Type B pancreatic cell (in vitro differentiated cells): ENCODE data around the gene CDYL2. TPM values are rescaled to one million over a fixed set of nuclear protein-coding genes. Genes with fewer than 3 reads are reported as not detected.
"Not testable (repeated sequence)": the region's sequence is repeated elsewhere in the genome, so short reads cannot be mapped to it uniquely, and the experiment has no call there.

Experiments used
- DNase-seq: peaks from one replicate; pipeline ENCODE4 v3.0.0; 2021; ENCODE audit warnings: mixed read lengths; ENCODE audit not compliant: unreplicated experiment; ENCODE audit errors: extremely low spot score
- H3K27ac Mint-ChIP-seq: 2 replicates; pipeline ENCODE4 v1.8.0; 2021; ENCODE audit warnings: mild to moderate bottlenecking, mixed read lengths
- H3K27me3 Mint-ChIP-seq: 2 replicates; pipeline ENCODE4 v1.8.0; 2021; ENCODE audit warnings: mixed read lengths
- H3K36me3 Mint-ChIP-seq: 2 replicates; pipeline ENCODE4 v1.8.0; 2021; ENCODE audit warnings: mixed read lengths
- H3K4me1 Mint-ChIP-seq: one replicate; pipeline ENCODE4 v1.8.0; 2021; ENCODE audit warnings: mixed read lengths; ENCODE audit not compliant: unreplicated experiment
- H3K4me3 Mint-ChIP-seq: 2 replicates; pipeline ENCODE4 v1.8.0; 2021; ENCODE audit warnings: mild to moderate bottlenecking, mixed read lengths
- H3K9me3 Mint-ChIP-seq: 2 replicates; pipeline ENCODE4 v1.8.0; 2021; ENCODE audit warnings: mixed read lengths
- total RNA-seq: library from RNA; stranded (reverse); gene quantifications from 2 replicates; pipeline ENCODE4 v1.2.1, GENCODE V29; 2021; ENCODE audit warnings: low replicate concordance
- TF ChIP-seq, protein P1 (sequence below): fragments of 200-600 bp; sonication (generic); conservative IDR thresholded peaks from 2 replicates; pipeline ENCODE4 v1.5.0; 2021; ENCODE audit warnings: antibody characterized with exemption, mild to moderate bottlenecking

The CDYL2 gene
- total RNA-seq, 1 donor from 2014 or later: 8.2 TPM

DNA sequence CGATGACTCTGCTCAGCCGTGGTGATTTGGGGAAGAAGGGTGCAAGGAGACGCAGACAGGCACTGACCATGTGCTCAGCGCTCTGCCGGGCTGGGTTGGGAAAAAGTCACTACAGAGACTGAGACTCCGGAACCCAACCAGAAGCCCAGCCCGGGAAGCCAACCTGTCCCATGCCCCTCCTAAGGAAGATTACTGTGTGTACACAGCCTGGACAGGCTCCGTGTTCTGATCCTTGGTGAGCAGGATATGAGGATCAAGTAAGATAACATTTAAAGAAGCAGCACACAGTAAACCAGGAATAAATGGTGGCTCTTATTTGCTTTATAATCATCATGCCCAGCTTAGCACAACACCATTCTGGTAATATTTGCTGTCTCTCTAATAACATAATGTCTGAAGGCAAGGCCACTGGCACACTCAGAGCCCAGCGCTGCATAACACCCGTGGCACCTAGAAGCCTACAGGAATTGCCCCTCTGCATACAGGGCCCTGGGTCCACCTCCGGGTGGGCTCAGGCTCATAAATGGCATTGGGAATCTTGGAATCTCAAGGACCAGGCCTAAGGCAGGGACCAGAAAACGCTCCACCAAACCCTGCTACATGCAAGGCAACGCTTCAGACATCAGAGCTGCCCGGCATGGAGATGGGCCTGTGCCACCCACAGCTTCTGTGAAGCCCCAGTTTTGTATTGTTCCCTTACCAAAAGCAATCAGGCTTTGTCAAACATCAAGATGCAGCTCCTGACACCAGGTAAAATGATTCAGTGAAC, 150.1 kb downstream of the CDYL2 start:
- H3K27ac Mint-ChIP-seq: no peak overlapping the region
- no peaks in the 10 kb centered on the region for H3K4me1 Mint-ChIP-seq
- H3K9me3 Mint-ChIP-seq: no peaks in the 10 kb centered on the region
- no peaks in the 10 kb centered on the region for H3K36me3 Mint-ChIP-seq
- no peak overlapping the region for H3K4me3 Mint-ChIP-seq
- DNase-seq: no peak
- TF ChIP-seq, protein P1, sequence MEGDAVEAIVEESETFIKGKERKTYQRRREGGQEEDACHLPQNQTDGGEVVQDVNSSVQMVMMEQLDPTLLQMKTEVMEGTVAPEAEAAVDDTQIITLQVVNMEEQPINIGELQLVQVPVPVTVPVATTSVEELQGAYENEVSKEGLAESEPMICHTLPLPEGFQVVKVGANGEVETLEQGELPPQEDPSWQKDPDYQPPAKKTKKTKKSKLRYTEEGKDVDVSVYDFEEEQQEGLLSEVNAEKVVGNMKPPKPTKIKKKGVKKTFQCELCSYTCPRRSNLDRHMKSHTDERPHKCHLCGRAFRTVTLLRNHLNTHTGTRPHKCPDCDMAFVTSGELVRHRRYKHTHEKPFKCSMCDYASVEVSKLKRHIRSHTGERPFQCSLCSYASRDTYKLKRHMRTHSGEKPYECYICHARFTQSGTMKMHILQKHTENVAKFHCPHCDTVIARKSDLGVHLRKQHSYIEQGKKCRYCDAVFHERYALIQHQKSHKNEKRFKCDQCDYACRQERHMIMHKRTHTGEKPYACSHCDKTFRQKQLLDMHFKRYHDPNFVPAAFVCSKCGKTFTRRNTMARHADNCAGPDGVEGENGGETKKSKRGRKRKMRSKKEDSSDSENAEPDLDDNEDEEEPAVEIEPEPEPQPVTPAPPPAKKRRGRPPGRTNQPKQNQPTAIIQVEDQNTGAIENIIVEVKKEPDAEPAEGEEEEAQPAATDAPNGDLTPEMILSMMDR: no peak
- H3K27me3 Mint-ChIP-seq: peaks cover 3% of the 10 kb centered on the region

DNA sequence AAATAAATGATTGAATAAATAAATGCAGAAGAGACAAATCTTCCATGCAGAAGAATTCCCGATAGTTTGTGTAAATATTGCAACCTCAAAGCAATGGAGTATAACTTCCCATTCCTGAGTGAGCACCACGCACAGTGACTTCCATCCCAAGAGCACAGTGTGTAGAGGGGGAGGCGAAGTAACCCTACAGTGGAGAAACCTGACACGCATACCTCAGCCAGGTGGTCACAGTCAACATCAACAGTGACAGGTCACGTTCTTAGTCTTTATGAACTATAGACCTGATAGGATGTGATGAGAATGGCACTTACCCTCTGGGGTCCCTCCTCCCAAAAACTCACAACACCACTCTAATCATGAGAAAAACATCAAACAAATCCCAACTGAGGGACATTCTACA, 152.0 kb downstream of the CDYL2 start:
- no peaks in the 10 kb centered on the region for H3K4me1 Mint-ChIP-seq
- no peak overlapping the region for H3K4me3 Mint-ChIP-seq
- H3K9me3 Mint-ChIP-seq: no peaks in the 10 kb centered on the region
- no peak overlapping the region for H3K27ac Mint-ChIP-seq
- no peak for DNase-seq
- H3K36me3 Mint-ChIP-seq: no peaks in the 10 kb centered on the region
- peaks cover 3% of the 10 kb centered on the region for H3K27me3 Mint-ChIP-seq
- TF ChIP-seq, protein P1: no peak

DNA sequence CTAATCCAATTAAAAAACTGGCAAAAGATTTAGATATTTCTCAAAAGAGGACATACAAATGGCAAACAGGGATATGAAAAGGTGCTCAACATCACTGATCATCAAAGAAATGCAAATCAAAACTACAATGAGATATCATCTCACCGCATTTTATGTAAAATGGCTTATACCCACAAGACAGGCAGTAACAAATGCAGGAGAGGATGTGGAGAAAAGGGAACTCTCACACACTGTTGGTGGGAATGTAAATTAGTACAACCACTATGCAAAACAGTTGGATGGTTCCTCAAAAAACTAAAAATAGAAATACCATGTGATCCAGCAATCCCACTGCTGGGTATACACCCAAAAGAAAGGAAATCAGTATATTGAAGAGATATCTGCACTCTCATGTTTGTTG, 154.1 kb downstream of the CDYL2 start:
- H3K27me3 Mint-ChIP-seq, H3K36me3 Mint-ChIP-seq, H3K4me3 Mint-ChIP-seq, H3K9me3 Mint-ChIP-seq, H3K27ac Mint-ChIP-seq, H3K4me1 Mint-ChIP-seq, DNase-seq: not testable (repeated sequence)

DNA sequence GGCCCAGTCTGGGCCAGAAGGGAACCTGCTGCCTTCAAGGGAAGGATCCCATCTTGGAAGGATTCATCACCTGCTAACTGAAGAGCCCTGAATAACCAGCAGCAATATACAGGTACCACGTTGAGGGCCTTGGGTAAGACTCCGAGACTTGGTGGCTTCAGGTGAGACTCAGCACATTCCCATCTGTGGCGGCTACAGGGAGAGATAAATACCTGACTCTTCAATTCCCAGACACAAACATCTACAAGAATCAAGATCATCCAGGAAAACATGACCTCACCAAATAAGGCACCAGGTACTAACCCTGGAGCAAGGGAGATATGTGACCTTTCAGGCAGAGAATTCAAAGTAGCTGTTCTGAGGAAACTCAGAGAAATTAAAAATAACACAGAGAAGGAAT, 164.1 kb downstream of the CDYL2 start:
- Mint-ChIP-seq H3K27me3 (no peaks in the 10 kb centered on the region), H3K4me3 (no peak overlapping the region), H3K4me1 (no peaks in the 10 kb centered on the region), H3K36me3 (no peaks in the 10 kb centered on the region), H3K9me3 (no peaks in the 10 kb centered on the region), H3K27ac (no peak overlapping the region)
- TF ChIP-seq, protein P1: no peak
- no peak for DNase-seq

DNA sequence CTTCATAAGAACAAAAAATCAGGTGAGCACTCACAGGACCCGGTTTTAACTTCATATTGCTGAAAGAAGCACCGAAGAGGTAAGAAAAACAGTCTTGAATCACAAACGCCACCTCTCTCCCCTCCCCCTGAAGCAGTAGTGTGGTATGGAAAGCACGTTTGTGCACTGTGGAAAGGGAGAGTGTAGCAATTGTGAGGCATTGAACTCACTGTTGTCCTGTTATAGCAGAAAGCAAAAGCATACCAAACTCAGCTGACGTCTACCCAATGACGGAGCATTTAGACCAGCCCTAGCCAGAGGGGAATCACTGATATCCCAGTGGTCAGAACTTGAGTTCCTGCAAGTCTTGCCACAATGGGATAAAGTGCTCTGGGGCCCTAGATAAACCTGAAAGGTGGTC, 164.8 kb downstream of the CDYL2 start:
- TF ChIP-seq, protein P1: no peak
- Mint-ChIP-seq H3K27ac (no peak overlapping the region), H3K4me3 (no peak overlapping the region), H3K9me3 (no peaks in the 10 kb centered on the region), H3K36me3 (no peaks in the 10 kb centered on the region), H3K4me1 (no peaks in the 10 kb centered on the region), H3K27me3 (no peaks in the 10 kb centered on the region)
- DNase-seq: no peak

DNA sequence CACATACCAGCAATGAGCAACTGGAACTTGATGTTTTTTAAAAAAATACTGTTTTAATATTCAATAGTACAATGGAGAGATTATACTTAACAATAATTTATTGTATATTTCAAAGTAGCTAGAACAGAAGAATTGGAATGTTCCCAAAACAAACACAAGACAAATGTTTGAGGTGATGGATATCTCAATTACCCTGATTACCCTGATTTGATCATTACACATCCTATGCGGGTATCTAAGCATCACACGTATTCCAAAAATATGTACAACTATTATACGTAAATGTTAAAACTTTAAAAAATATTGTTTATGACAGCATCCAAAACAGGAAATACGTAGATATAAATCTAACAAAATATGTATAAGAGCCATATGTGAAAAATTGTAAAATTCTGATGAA, 166.8 kb downstream of the CDYL2 start:
- no peak overlapping the region for H3K27ac Mint-ChIP-seq
- no peaks in the 10 kb centered on the region for H3K36me3 Mint-ChIP-seq
- no peaks in the 10 kb centered on the region for H3K27me3 Mint-ChIP-seq
- no peak overlapping the region for H3K4me3 Mint-ChIP-seq
- no peak for DNase-seq
- TF ChIP-seq, protein P1: no peak
- H3K9me3 Mint-ChIP-seq: peaks cover 4% of the 10 kb centered on the region
- H3K4me1 Mint-ChIP-seq: no peaks in the 10 kb centered on the region
